K562 (cell line): ENCODE data around the gene LAMB1. TPM values are rescaled to one million over a fixed set of nuclear protein-coding genes. Genes with fewer than 3 reads are reported as not detected.

Experiments used
- FOS ChIP-seq: IDR thresholded peaks from 3 replicates; pipeline ENCODE4 v1.6.1; 2011; ENCODE audit not compliant: insufficient read length; ENCODE audit errors: extremely low read depth
- NFIX ChIP-seq: fragments of 250-450 bp; sonication (Bioruptor Pico); IDR thresholded peaks from 2 replicates; pipeline ENCODE4 v1.4.0; 2020; ENCODE audit warnings: low read depth, mild to moderate bottlenecking, moderate library complexity
- NFXL1 ChIP-seq: fragments of 450-650 bp; formaldehyde crosslinking; IDR thresholded peaks from 2 replicates; pipeline ENCODE4 v1.4.0; 2021; ENCODE audit warnings: mild to moderate bottlenecking
- NR2F6 ChIP-seq: fragments of 450-650 bp; formaldehyde crosslinking; IDR thresholded peaks from 2 replicates; pipeline ENCODE4 v1.4.0; 2020; ENCODE audit warnings: mild to moderate bottlenecking
- RBM22 ChIP-seq: fragments of 200-400 bp; formaldehyde crosslinking; IDR thresholded peaks from 2 replicates; pipeline ENCODE4 v1.6.1; 2018; ENCODE audit warnings: low read length, low read depth; ENCODE audit not compliant: poor library complexity, severe bottlenecking
- SUPT5H ChIP-seq: fragments of 450-650 bp; IDR thresholded peaks from 2 replicates; pipeline ENCODE4 v1.6.1; 2016
- YY1 ChIP-seq, 3 experiments: IDR thresholded peaks; 2 replicates each; pipeline ENCODE4 v1.6.1; 2011; ENCODE audit warnings: low read length in 2 of 3, mild to moderate bottlenecking in 2 of 3, moderate library complexity in 2 of 3, borderline replicate concordance in 1 of 3, control low read depth in 1 of 3, low read depth in 1 of 3; ENCODE audit not compliant: insufficient read depth in 3 of 3, insufficient replicate concordance in 2 of 3, control insufficient read depth in 1 of 3, insufficient read length in 1 of 3; ENCODE audit errors: extremely low read depth in 1 of 3
- ZBTB2 ChIP-seq: fragments of 450-650 bp; IDR thresholded peaks from 2 replicates; pipeline ENCODE4 v1.6.1; 2016; ENCODE audit warnings: antibody characterized with exemption
- ZNF407 ChIP-seq: fragments of 450-650 bp; IDR thresholded peaks from 2 replicates; pipeline ENCODE4 v1.6.1; 2016; ENCODE audit warnings: low read depth
- ZNF589 ChIP-seq: fragments of 200-800 bp; sonication (Bioruptor generic); IDR thresholded peaks from 2 replicates; pipeline ENCODE4 v1.6.1; 2016; ENCODE audit warnings: low read depth, missing genetic modification characterization, missing compliant biosample characterization
- ZNF639 ChIP-seq, 2 experiments: fragments of 200-800 bp in 1 of 2; sonication (Bioruptor generic) in 1 of 2; sonication (generic) in 1 of 2; formaldehyde crosslinking in 1 of 2; IDR thresholded peaks in 1 of 2; conservative IDR thresholded peaks in 1 of 2; 2 replicates each; pipeline versions ENCODE4 v1.5.0 to v1.6.1; 2016 to 2020; ENCODE audit warnings: missing compliant biosample characterization in 1 of 2, missing genetic modification characterization in 1 of 2, missing genetic modification reagents in 1 of 2
- ZNF655 ChIP-seq: fragments of 250-450 bp; sonication (Bioruptor Pico); IDR thresholded peaks from 2 replicates; pipeline ENCODE4 v1.5.0; 2021
- polyA plus RNA-seq, 8 experiments: library from polyadenylated mRNA; depleted of rRNA in 4 of 8; stranded (reverse) in 5 of 8; unstranded in 3 of 8; fragments of >200 nt; fragmentation: Nextera tagmentation in 2 of 8; fragmentation: Illumina TruSeq in 1 of 8; extraction: Ambion mirVana in 2 of 8; extraction: Trizol in 1 of 8; gene quantifications; 2 replicates each; pipeline versions ENCODE4 v1.2.1 to v1.2.3, GENCODE V29; 2011 to 2014; ENCODE audit warnings: inconsistent platforms in 1 of 8, missing spikeins in 1 of 8
- total RNA-seq, 7 experiments: library from RNA; depleted of rRNA in 6 of 7; stranded (reverse); fragments of >200 nt in 6 of 7; fragmentation: Illumina TruSeq in 2 of 7; extraction: Trizol in 2 of 7; gene quantifications; 2 replicates each; pipeline versions ENCODE4 v1.2.1 to v1.2.3, GENCODE V29; 2011 to 2021; ENCODE audit warnings: low replicate concordance in 1 of 7

LAMB1 gene
- total and polyA plus RNA-seq, 9 of the 15 experiments (the other 6 are each of a cell fraction or from before 2014, with no cell fraction given): 6.0 to 17.7 (median 12.3) TPM

- TF ChIP-seq ZNF655 (CRISPR knock-in tag): no peak
- peak; percentile 48 for TF ChIP-seq FOS
- no peak for TF ChIP-seq NR2F6
- TF ChIP-seq ZBTB2: peak; percentile 98
- TF ChIP-seq SUPT5H: peak; percentile 99
- peak; percentile 18 for TF ChIP-seq RBM22
- peak in 1 of 2 experiments; percentile 72; a peak in 1 of 4 replicates for TF ChIP-seq ZNF639 (CRISPR knock-in tag; conservative IDR thresholded peaks at IDR 0.05 in 1 of 2, IDR thresholded peaks at IDR 0.05 in 1 of 2)
- TF ChIP-seq ZNF589 (CRISPR knock-in tag): peak; percentile 93
- no peak for TF ChIP-seq NFXL1
- peak in 2 of 3 experiments; percentile 53 to 59 for TF ChIP-seq YY1 (IDR thresholded peaks at IDR 0.05; ENCODE audit: borderline replicate concordance in 1 of 3, control insufficient read depth in 1 of 3, extremely low read depth in 1 of 3, insufficient read depth in 3 of 3, insufficient read length in 1 of 3, insufficient replicate concordance in 2 of 3, low read depth in 1 of 3, low read length in 2 of 3)
- no peak for TF ChIP-seq NFIX (CRISPR knock-in tag)
- TF ChIP-seq ZNF407: no peak
These were observed 111.9 kb downstream of the LAMB1 start, which contains the start of gene DLD (continued) for GRCh38 chr7:107890962-107891635.
